HG03095 (cell line): ENCODE results near the gene MAGI2.
"Not testable (repeated sequence)": the region's sequence is repeated elsewhere in the genome, so short reads cannot be mapped to it uniquely, and the experiment has no call there.

Experiments
- ATAC-seq: cut with Tn5 transposase; IDR thresholded peaks from one replicate; pipeline ENCODE4 v1.9.1; 2021; ENCODE audit warnings: moderate library complexity; ENCODE audit not compliant: unreplicated experiment

MAGI2 gene

GRCh38 chr7:79452032-79452494, 1.4 kb downstream of the MAGI2 start:
- no peak for ATAC-seq

- ATAC-seq = no peak
Observed at GRCh38 chr7:79451580-79451979, 1.9 kb downstream of the MAGI2 start.

- not testable (repeated sequence) for ATAC-seq
Observed at GRCh38 chr7:79442766-79443165, 10.7 kb downstream of the MAGI2 start.

GRCh38 chr7:79436378-79436777, 17.1 kb downstream of the MAGI2 start:
- ATAC-seq = no peak

GRCh38 chr7:79434867-79435266, 18.6 kb downstream of the MAGI2 start:
- ATAC-seq = no peak

- ATAC-seq = no peak
Observed at GRCh38 chr7:79434098-79434497, 19.4 kb downstream of the MAGI2 start.

GRCh38 chr7:79430391-79430790, 23.1 kb downstream of the MAGI2 start:
- no peak for ATAC-seq

GRCh38 chr7:79425665-79426064, 27.8 kb downstream of the MAGI2 start:
- ATAC-seq = no peak

- ATAC-seq = no peak
Observed at GRCh38 chr7:79421751-79422150, 31.7 kb downstream of the MAGI2 start.

- no peak for ATAC-seq
Observed at GRCh38 chr7:79420464-79420863, 33.0 kb downstream of the MAGI2 start.

GRCh38 chr7:79414910-79415309, 38.6 kb downstream of the MAGI2 start:
- no peak for ATAC-seq

- ATAC-seq = no peak
Observed at GRCh38 chr7:79412915-79413314, 40.6 kb downstream of the MAGI2 start.

GRCh38 chr7:79412438-79412837, 41.0 kb downstream of the MAGI2 start:
- no peak for ATAC-seq

GRCh38 chr7:79410345-79410744, 43.1 kb downstream of the MAGI2 start:
- no peak for ATAC-seq

GRCh38 chr7:79407351-79407750, 46.1 kb downstream of the MAGI2 start:
- ATAC-seq = no peak

GRCh38 chr7:79406371-79406770, 47.1 kb downstream of the MAGI2 start:
- no peak for ATAC-seq

- no peak for ATAC-seq
Observed at GRCh38 chr7:79405368-79405767, 48.1 kb downstream of the MAGI2 start.

- no peak for ATAC-seq
Observed at GRCh38 chr7:79403879-79404278, 49.6 kb downstream of the MAGI2 start.

- no peak for ATAC-seq
Observed at GRCh38 chr7:79403451-79403850, 50.0 kb downstream of the MAGI2 start.

GRCh38 chr7:79401254-79401653, 52.2 kb downstream of the MAGI2 start:
- ATAC-seq = no peak

- no peak for ATAC-seq
Observed at GRCh38 chr7:79400222-79400621, 53.2 kb downstream of the MAGI2 start.

- ATAC-seq = no peak
Observed at GRCh38 chr7:79398138-79398749, 55.2 kb downstream of the MAGI2 start.

GRCh38 chr7:79386688-79387422, 66.6 kb downstream of the MAGI2 start:
- ATAC-seq = no peak
